ENCODE data around the gene ANKRD17. TPM values are rescaled to one million over a fixed set of nuclear protein-coding genes. Genes with fewer than 3 reads are reported as not detected.

The ANKRD17 gene
- total RNA-seq, 2 donors from 2014 or later, result 63.3 to 65.0 TPM

- Histone ChIP-seq H3K36me3 (no peaks in the 10 kb centered on the region), H3K27me3 (replicated peaks; ENCODE audit: insufficient read depth) (no peaks in the 10 kb centered on the region), H3K27ac (no peak overlapping the region), H3K4me3 (no peak overlapping the region), H3K4me1 (replicated peaks) (no peaks in the 10 kb centered on the region), H3K9me3 (no peaks in the 10 kb centered on the region)
- no peak for DNase-seq (ENCODE audit: low spot score)
- intact Hi-C loops (cut with DNase I), result no loop called here
- WGBS, result 91% methylated on average over 7 of the region's 7 CpGs
- TF ChIP-seq CTCF (IDR thresholded peaks at IDR 0.05), result no peak
Observed at GRCh38 chr4:73045879-73046278, 212.7 kb downstream of the ANKRD17 start.

- 97% methylated on average over 4 of the region's 4 CpGs for WGBS
- intact Hi-C loops (cut with DNase I), result no loop called here
- DNase-seq (ENCODE audit: low spot score), result no peak
Observed at GRCh38 chr4:73037057-73037456, 221.5 kb downstream of the ANKRD17 start.

GRCh38 chr4:73036123-73036522 lies 222.5 kb downstream of the ANKRD17 start:
- 93% methylated on average over 1 of the region's 1 CpG for WGBS
- Histone ChIP-seq H3K27me3 (replicated peaks; ENCODE audit: insufficient read depth) (no peaks in the 10 kb centered on the region), H3K36me3 (no peaks in the 10 kb centered on the region), H3K27ac (no peak overlapping the region), H3K4me3 (no peak overlapping the region), H3K9me3 (no peaks in the 10 kb centered on the region), H3K4me1 (replicated peaks) (no peaks in the 10 kb centered on the region)
- intact Hi-C loops (cut with DNase I), result no loop called here
- no peak for DNase-seq (ENCODE audit: low spot score)
- TF ChIP-seq POLR2AphosphoS5 (IDR thresholded peaks at IDR 0.05), result no peak
- TF ChIP-seq POLR2A (IDR thresholded peaks at IDR 0.05), result no peak
- TF ChIP-seq CTCF (IDR thresholded peaks at IDR 0.05), result no peak

More at GRCh38 chr4:73037057-73037456, 221.5 kb downstream of the ANKRD17 start:
- H3K4me3 ChIP-seq, result no peak overlapping the region
- TF ChIP-seq POLR2AphosphoS5 (IDR thresholded peaks at IDR 0.05) (no peak), CTCF (IDR thresholded peaks at IDR 0.05) (no peak), POLR2A (IDR thresholded peaks at IDR 0.05) (no peak)
- H3K9me3 ChIP-seq, result no peaks in the 10 kb centered on the region
- H3K36me3 ChIP-seq, result no peaks in the 10 kb centered on the region
- H3K4me1 ChIP-seq (replicated peaks), result no peaks in the 10 kb centered on the region
- no peaks in the 10 kb centered on the region for H3K27me3 ChIP-seq (replicated peaks; ENCODE audit: insufficient read depth)
- no peak overlapping the region for H3K27ac ChIP-seq

- Histone ChIP-seq H3K27ac (no peak overlapping the region), H3K9me3 (no peaks in the 10 kb centered on the region)
- 82% methylated on average over 2 of the region's 2 CpGs for WGBS
Observed at GRCh38 chr4:73034896-73035295, 223.7 kb downstream of the ANKRD17 start.

More at GRCh38 chr4:73034896-73035295, 223.7 kb downstream of the ANKRD17 start:
- TF ChIP-seq CTCF (IDR thresholded peaks at IDR 0.05) (no peak), POLR2A (IDR thresholded peaks at IDR 0.05) (no peak), POLR2AphosphoS5 (IDR thresholded peaks at IDR 0.05) (no peak)
- H3K4me3 ChIP-seq, result no peak overlapping the region
- no peaks in the 10 kb centered on the region for H3K36me3 ChIP-seq
- H3K4me1 ChIP-seq (replicated peaks), result no peaks in the 10 kb centered on the region
- intact Hi-C loops (cut with DNase I), result no loop called here
- no peak for DNase-seq (ENCODE audit: low spot score)
- no peaks in the 10 kb centered on the region for H3K27me3 ChIP-seq (replicated peaks; ENCODE audit: insufficient read depth)

All from prostate gland (tissue), 2 donors.